Measurements from ENCODE around the gene IL10RA. TPM values are rescaled to one million over a fixed set of nuclear protein-coding genes. Genes with fewer than 3 reads are reported as not detected.
A peak's percentile ranks its signal among the peaks of the same experiment; 100 is the strongest.
"Not testable (repeated sequence)": the region's sequence is repeated elsewhere in the genome, so short reads cannot be mapped to it uniquely, and the experiment has no call there.

IL10RA gene
- total RNA-seq, 5 donors from 2014 or later (not counting 1 experiment from before 2014, with no cell fraction given): 195 to 450 (median 375) TPM

GRCh38 chr11:117976445-117976844, 9.7 kb upstream of the IL10RA start:
- Histone ChIP-seq H3K36me3 (ENCODE audit: control insufficient read depth in 2 of 2, extremely low read depth in 1 of 2, insufficient read depth in 1 of 2, low read length in 1 of 2) (no peaks in the 10 kb centered on the region), H3K4me3 (ENCODE audit: control insufficient read depth in 1 of 2, extremely low read depth in 1 of 2, low read length in 1 of 2) (no peak overlapping the region), H3K27ac (ENCODE audit: low read length) (no peak overlapping the region), H3K9me3 (no peaks in the 10 kb centered on the region), H3K27me3 (replicated peaks in 1 of 2; ENCODE audit: control insufficient read depth in 2 of 2, extremely low read depth in 1 of 2, insufficient read depth in 2 of 2, low read length in 1 of 2) (no peaks in the 10 kb centered on the region), H3K4me1 (ENCODE audit: control insufficient read depth in 1 of 2, extremely low read depth in 1 of 2, insufficient read depth in 2 of 2, low read length in 2 of 2) (peaks cover 20 to 73% of the 10 kb centered on the region in 2 experiments)
- Mint-ChIP-seq H3K27ac (peak overlapping the region; percentile 46 to 92), H3K4me1 (peaks cover 66 to 84% (median 77%) of the 10 kb centered on the region in 3 donors), H3K36me3 (peaks cover 13% of the 10 kb centered on the region), H3K4me3 (peak overlapping the region in 1 of 3 donors; percentile 86), H3K9me3 (no peaks in the 10 kb centered on the region), H3K27me3 (no peaks in the 10 kb centered on the region)
- DNase-seq: no peak
- no peak for ATAC-seq (replicated peaks in 1 of 4)
- CTCF ChIA-PET: interaction anchor here (1.0 to 1.1 kb wide), 2 partner anchors 9 to 29 kb away, joined by 3 to 5 read pairs; no protein-coding TSS in a partner anchor
- WGBS (ENCODE audit: insufficient coverage): 100% methylated on average over 4 of the region's 4 CpGs
- POLR2A ChIA-PET: interaction anchor here in 1 of 2 donors (1.2 kb wide), 1 partner anchor 24 kb away, joined by 4 read pairs; no protein-coding TSS in a partner anchor

DNA sequence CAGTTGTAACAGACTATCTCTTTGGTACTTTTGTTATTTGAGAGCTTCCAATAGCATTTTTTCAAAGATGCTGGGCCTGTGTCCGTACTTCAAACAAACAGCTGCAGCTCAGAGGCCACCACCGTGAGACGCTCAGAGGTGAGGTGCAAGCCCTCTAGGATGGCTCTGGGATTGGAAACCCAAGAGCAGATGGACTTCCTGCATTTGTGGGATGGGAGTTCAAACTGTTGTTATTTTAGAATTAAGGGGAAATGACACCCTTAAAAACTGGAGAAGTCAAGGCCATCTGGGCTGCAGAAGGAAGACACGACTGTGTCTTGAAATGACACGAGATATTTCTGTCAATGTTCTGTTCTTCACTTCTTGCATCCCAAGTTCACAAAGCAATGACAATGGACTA, 9.2 kb upstream of the IL10RA start:
- no peak for ATAC-seq (replicated peaks in 1 of 4)
- 92% methylated on average over 3 of the region's 5 CpGs for WGBS (ENCODE audit: insufficient coverage)
- Mint-ChIP-seq H3K27me3 (no peaks in the 10 kb centered on the region), H3K4me1 (peaks cover 67 to 84% (median 77%) of the 10 kb centered on the region in 3 donors), H3K9me3 (no peaks in the 10 kb centered on the region), H3K4me3 (peak overlapping the region; percentile 42 to 86 (median 75)), H3K36me3 (peaks cover 13% of the 10 kb centered on the region), H3K27ac (peak overlapping the region; percentile 75 to 92)
- Histone ChIP-seq H3K27me3 (replicated peaks in 1 of 2; ENCODE audit: control insufficient read depth in 2 of 2, extremely low read depth in 1 of 2, insufficient read depth in 2 of 2, low read length in 1 of 2) (no peaks in the 10 kb centered on the region), H3K9me3 (no peaks in the 10 kb centered on the region), H3K27ac (ENCODE audit: low read length) (no peak overlapping the region), H3K4me3 (ENCODE audit: control insufficient read depth in 1 of 2, extremely low read depth in 1 of 2, low read length in 1 of 2) (peak overlapping the region; percentile 8 to 35), H3K36me3 (ENCODE audit: control insufficient read depth in 2 of 2, extremely low read depth in 1 of 2, insufficient read depth in 1 of 2, low read length in 1 of 2) (no peaks in the 10 kb centered on the region), H3K4me1 (ENCODE audit: control insufficient read depth in 1 of 2, extremely low read depth in 1 of 2, insufficient read depth in 2 of 2, low read length in 2 of 2) (peaks cover 19 to 67% of the 10 kb centered on the region in 2 experiments)
- no peak for DNase-seq
- POLR2A ChIA-PET: no interaction called here
- CTCF ChIA-PET: interaction anchor here in 1 of 2 donors (0.9 kb wide), 1 partner anchor 30 kb away, joined by 3 read pairs; no protein-coding TSS in a partner anchor

DNA sequence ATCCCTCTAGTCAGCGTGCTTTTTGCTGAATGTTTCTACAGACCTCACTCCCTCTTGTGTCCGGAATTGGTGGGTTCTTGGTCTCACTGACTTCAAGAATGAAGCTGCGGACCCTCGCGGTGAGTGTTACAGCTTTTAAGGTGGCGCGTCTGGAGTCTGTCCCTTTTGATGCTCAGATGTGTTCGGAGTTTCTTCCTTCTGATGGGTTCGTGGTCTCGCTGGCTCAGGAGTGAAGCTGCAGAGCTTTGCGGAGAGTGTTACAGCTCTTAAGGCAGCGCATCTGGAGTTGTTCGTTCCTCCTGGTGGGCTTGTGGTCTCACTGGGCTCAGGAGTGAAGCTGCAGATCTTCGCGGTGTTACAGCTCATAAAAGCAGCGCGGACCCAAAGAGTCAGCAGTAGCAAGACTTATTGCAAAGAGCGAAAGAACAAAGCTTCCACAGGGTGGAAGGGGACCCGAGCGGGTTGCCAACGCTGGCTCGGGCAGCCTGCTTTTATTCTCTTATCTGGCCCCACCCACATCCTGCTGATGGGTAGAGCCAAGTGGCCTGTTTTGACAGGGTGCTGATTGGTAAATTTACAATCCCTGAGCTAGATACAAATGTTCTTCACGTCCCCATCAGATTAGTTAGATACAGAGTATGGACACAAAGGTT, 8.5 kb upstream of the IL10RA start:
- H3K36me3 ChIP-seq (ENCODE audit: control insufficient read depth in 2 of 2, extremely low read depth in 1 of 2, insufficient read depth in 1 of 2, low read length in 1 of 2); POLR2A ChIA-PET; H3K27me3 ChIP-seq (replicated peaks in 1 of 2; ENCODE audit: control insufficient read depth in 2 of 2, extremely low read depth in 1 of 2, insufficient read depth in 2 of 2, low read length in 1 of 2); DNase-seq; ATAC-seq (replicated peaks in 1 of 4); H3K9me3 ChIP-seq; H3K27me3 Mint-ChIP-seq; H3K9me3 Mint-ChIP-seq; H3K27ac ChIP-seq (ENCODE audit: low read length): not testable (repeated sequence)
- CTCF ChIA-PET: interaction anchor here in 1 of 2 donors (0.9 kb wide), 1 partner anchor 31 kb away, joined by 3 read pairs; no protein-coding TSS in a partner anchor
- Mint-ChIP-seq H3K27ac (peak overlapping the region; percentile 75 to 92), H3K36me3 (peaks cover 13% of the 10 kb centered on the region), H3K4me1 (peaks cover 63 to 78% (median 73%) of the 10 kb centered on the region in 3 donors), H3K4me3 (peak overlapping the region; percentile 42 to 86 (median 75))
- 72% methylated on average over 17 of the region's 23 CpGs for WGBS (ENCODE audit: insufficient coverage)
- Histone ChIP-seq H3K4me3 (ENCODE audit: control insufficient read depth in 1 of 2, extremely low read depth in 1 of 2, low read length in 1 of 2) (peak overlapping the region; percentile 8 to 35), H3K4me1 (ENCODE audit: control insufficient read depth in 1 of 2, extremely low read depth in 1 of 2, insufficient read depth in 2 of 2, low read length in 2 of 2) (peaks cover 18 to 61% of the 10 kb centered on the region in 2 experiments)

DNA sequence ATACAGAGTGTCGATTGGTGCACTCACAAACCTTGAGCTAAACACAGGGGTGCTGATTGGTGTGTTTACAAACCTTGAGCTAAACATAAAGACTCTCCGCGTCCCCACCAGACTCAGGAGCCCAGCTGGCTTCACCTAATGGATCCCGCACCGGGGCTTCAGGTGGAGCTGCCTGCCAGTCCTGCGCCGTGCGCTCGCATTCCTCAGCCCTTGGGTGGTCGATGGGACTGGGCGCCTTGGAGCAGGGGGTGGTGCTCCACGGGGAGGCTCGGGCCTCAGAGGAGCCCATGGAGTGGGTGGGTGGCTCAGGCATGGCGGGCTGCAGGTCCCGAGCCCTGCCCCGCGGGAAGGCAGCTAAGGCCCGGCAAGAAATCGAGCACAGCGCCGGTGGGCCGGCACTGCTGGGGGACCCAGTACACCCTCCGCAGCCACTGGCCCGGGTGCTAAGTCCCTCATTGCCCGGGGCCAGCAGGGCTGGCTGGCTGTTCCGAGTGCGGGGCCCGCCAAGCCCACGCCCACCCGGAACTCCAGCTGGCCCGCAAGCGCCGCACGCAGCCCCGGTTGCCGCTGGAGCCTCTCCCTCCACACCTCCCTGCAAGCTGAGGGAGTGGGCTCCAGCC, 7.8 kb upstream of the IL10RA start:
- CTCF ChIA-PET; DNase-seq; H3K27me3 Mint-ChIP-seq; H3K9me3 Mint-ChIP-seq; H3K36me3 ChIP-seq (ENCODE audit: control insufficient read depth in 2 of 2, extremely low read depth in 1 of 2, insufficient read depth in 1 of 2, low read length in 1 of 2); POLR2A ChIA-PET; H3K27ac ChIP-seq (ENCODE audit: low read length); H3K9me3 ChIP-seq; H3K27me3 ChIP-seq (replicated peaks in 1 of 2; ENCODE audit: control insufficient read depth in 2 of 2, extremely low read depth in 1 of 2, insufficient read depth in 2 of 2, low read length in 1 of 2); H3K4me3 ChIP-seq (ENCODE audit: control insufficient read depth in 1 of 2, extremely low read depth in 1 of 2, low read length in 1 of 2); ATAC-seq (replicated peaks in 1 of 4): not testable (repeated sequence)
- Mint-ChIP-seq H3K4me1 (peaks cover 63 to 78% (median 73%) of the 10 kb centered on the region in 3 donors), H3K36me3 (peaks cover 13% of the 10 kb centered on the region), H3K27ac (peak overlapping the region; percentile 75 to 92), H3K4me3 (peak overlapping the region in 2 of 3 donors; percentile 75 to 86)
- peaks cover 13 to 61% of the 10 kb centered on the region in 2 experiments for H3K4me1 ChIP-seq (ENCODE audit: control insufficient read depth in 1 of 2, extremely low read depth in 1 of 2, insufficient read depth in 2 of 2, low read length in 2 of 2)
- 100% methylated on average over 10 of the region's 36 CpGs for WGBS (ENCODE audit: insufficient coverage)

DNA sequence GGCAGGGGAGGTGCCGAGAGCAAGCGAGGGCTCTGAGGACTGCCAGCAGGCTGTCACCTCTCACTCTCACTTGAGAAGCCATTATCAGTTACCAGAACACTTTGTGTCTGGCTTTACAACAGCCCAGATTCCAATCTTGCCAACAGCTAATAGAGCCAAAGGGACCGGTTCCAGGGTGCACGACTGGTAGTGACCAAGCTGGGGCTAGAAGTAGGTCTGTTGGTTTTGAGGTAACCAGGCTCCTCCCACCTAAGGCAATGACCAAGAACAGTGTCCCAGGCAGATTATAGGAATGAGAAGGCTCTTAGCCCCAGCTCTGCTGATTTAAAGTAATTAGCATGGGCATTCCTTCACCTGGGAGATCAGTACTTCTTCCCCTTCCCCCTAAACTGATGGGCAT, 7.2 kb upstream of the IL10RA start:
- peak overlapping the region in 1 of 3 donors; percentile 46 for H3K4me3 Mint-ChIP-seq
- no peak for ATAC-seq (replicated peaks in 1 of 4)
- WGBS (ENCODE audit: insufficient coverage): 90% methylated on average over 2 of the region's 4 CpGs
- H3K27ac Mint-ChIP-seq: peak overlapping the region; percentile 80
- Histone ChIP-seq H3K27me3 (replicated peaks in 1 of 2; ENCODE audit: control insufficient read depth in 2 of 2, extremely low read depth in 1 of 2, insufficient read depth in 2 of 2, low read length in 1 of 2) (no peaks in the 10 kb centered on the region), H3K36me3 (ENCODE audit: control insufficient read depth in 2 of 2, extremely low read depth in 1 of 2, insufficient read depth in 1 of 2, low read length in 1 of 2) (no peaks in the 10 kb centered on the region), H3K9me3 (no peaks in the 10 kb centered on the region), H3K4me3 (ENCODE audit: control insufficient read depth in 1 of 2, extremely low read depth in 1 of 2, low read length in 1 of 2) (no peak overlapping the region), H3K4me1 (ENCODE audit: control insufficient read depth in 1 of 2, extremely low read depth in 1 of 2, insufficient read depth in 2 of 2, low read length in 2 of 2) (peaks cover 10 to 62% of the 10 kb centered on the region in 2 experiments), H3K27ac (ENCODE audit: low read length) (no peak overlapping the region)
- no peaks in the 10 kb centered on the region for H3K27me3 Mint-ChIP-seq
- no peak for DNase-seq
- ChIA-PET POLR2A (no interaction called here), CTCF (interaction anchor here in 1 of 2 donors (1.7 kb wide), 1 partner anchor 28 kb away, joined by 5 read pairs; no protein-coding TSS in a partner anchor)
- no peaks in the 10 kb centered on the region for H3K9me3 Mint-ChIP-seq
- peaks cover 65 to 80% (median 75%) of the 10 kb centered on the region in 3 donors for H3K4me1 Mint-ChIP-seq
- H3K36me3 Mint-ChIP-seq: peaks cover 13% of the 10 kb centered on the region

GRCh38 chr11:117979481-117980211, 6.5 kb upstream of the IL10RA start:
- WGBS (ENCODE audit: insufficient coverage): 64% methylated on average over 6 of the region's 7 CpGs
- peak overlapping the region; percentile 6 to 46 (median 26) for H3K4me3 Mint-ChIP-seq
- no peaks in the 10 kb centered on the region for H3K9me3 ChIP-seq
- no peak overlapping the region for H3K4me3 ChIP-seq (ENCODE audit: control insufficient read depth in 1 of 2, extremely low read depth in 1 of 2, low read length in 1 of 2)
- DNase-seq: peak in 3 of 35 experiments; percentile 7 to 47 (median 26)
- H3K4me1 Mint-ChIP-seq: peaks cover 62 to 81% (median 75%) of the 10 kb centered on the region in 3 donors
- CTCF ChIA-PET: interaction anchor here in 1 of 2 donors (0.8 to 1.7 kb wide), 3 partner anchors 19 to 33 kb away, joined by 3 to 5 read pairs (median 5); no protein-coding TSS in a partner anchor
- H3K27ac Mint-ChIP-seq: peak overlapping the region; percentile 80
- no peaks in the 10 kb centered on the region for H3K27me3 ChIP-seq (replicated peaks in 1 of 2; ENCODE audit: control insufficient read depth in 2 of 2, extremely low read depth in 1 of 2, insufficient read depth in 2 of 2, low read length in 1 of 2)
- H3K27ac ChIP-seq (ENCODE audit: low read length): peak overlapping the region; percentile 52
- H3K9me3 Mint-ChIP-seq: no peaks in the 10 kb centered on the region
- peak; percentile 29 to 72 (median 59) for ATAC-seq (replicated peaks in 1 of 4)
- H3K4me1 ChIP-seq (ENCODE audit: control insufficient read depth in 1 of 2, extremely low read depth in 1 of 2, insufficient read depth in 2 of 2, low read length in 2 of 2): peaks cover 10 to 62% of the 10 kb centered on the region in 2 experiments
- H3K36me3 Mint-ChIP-seq: peaks cover 13% of the 10 kb centered on the region
- no peaks in the 10 kb centered on the region for H3K36me3 ChIP-seq (ENCODE audit: control insufficient read depth in 2 of 2, extremely low read depth in 1 of 2, insufficient read depth in 1 of 2, low read length in 1 of 2)
- POLR2A ChIA-PET: interaction anchor here in 1 of 2 donors (0.5 kb wide), 1 partner anchor 998 kb away, joined by 5 read pairs; no protein-coding TSS in a partner anchor
- no peaks in the 10 kb centered on the region for H3K27me3 Mint-ChIP-seq
